HCT116 (cell line): ENCODE data around the gene KIF26A. TPM values are rescaled to one million over a fixed set of nuclear protein-coding genes. Genes with fewer than 3 reads are reported as not detected.

Experiments used
- ATAC-seq: fragments of 200-7000 bp; cut with Tn5 transposase; 2 replicates; pipeline ENCODE4 v1.9.1; 2020; ENCODE audit warnings: mild to moderate bottlenecking, moderate library complexity
- BruUV-seq: library from RNA; stranded (reverse); fragments of 400-500 nt; replicated peaks from 2 replicates; lab custom pipeline; 2021; lab: Mats Ljungman, UMichigan
- CTCF ChIA-PET: fragments of 300-600 bp; sonication (Branson Sonifier 250); formaldehyde crosslinking; loops from one replicate; lab custom pipeline; 2021; ENCODE audit warnings: antibody characterized with exemption; lab: Charles Lee
- POLR2A ChIA-PET: fragments of 300-600, 350-600 bp; sonication (Branson Sonifier 250); formaldehyde crosslinking; loops from one replicate; lab custom pipeline; 2021; ENCODE audit warnings: antibody characterized with exemption; lab: Charles Lee
- RAD21 ChIA-PET, 2 experiments: fragments of 300-600 bp; sonication (Branson Sonifier 250); formaldehyde crosslinking; loops; one replicate each; lab custom pipeline; 2023; ENCODE audit warnings: low total read pairs in 2 of 2; ENCODE audit not compliant: uncharacterized antibody in 2 of 2, unreplicated experiment in 2 of 2, low non-redundant PET in 1 of 2; lab: Charles Lee
- DNase-seq: peaks from one replicate; pipeline ENCODE4 v3.0.0-alpha.2; 2010; ENCODE audit warnings: low read depth, low spot score
- H2AFZ ChIP-seq: fragments of 200-600 bp; shearing (Covaris generic), sonication (generic); 2 replicates; pipeline ENCODE4 v1.6.1; 2017; ENCODE audit warnings: low read depth, mixed run types, mixed read lengths, antibody characterized with exemption, low read length; ENCODE audit not compliant: poor library complexity, severe bottlenecking
- H3K27ac ChIP-seq: 2 replicates; pipeline ENCODE4 v1.5.1; 2012; ENCODE audit warnings: low read depth, low read length
- H3K27me3 ChIP-seq: fragments of 200-600 bp; sonication (generic); 2 replicates; pipeline ENCODE4 v1.6.1; 2016; ENCODE audit warnings: mixed run types, low read length, mixed read lengths; ENCODE audit not compliant: insufficient read depth
- H3K36me3 ChIP-seq, 2 experiments: fragments of 200-500 bp in 1 of 2; fragments of 200-600 bp in 1 of 2; sonication (Bioruptor generic) in 1 of 2; sonication (generic) in 1 of 2; 2 replicates each; pipeline versions ENCODE4 v1.5.1 to v1.6.1; 2014 to 2016; ENCODE audit warnings: low read length in 2 of 2, inconsistent platforms in 1 of 2, mixed read lengths in 1 of 2, mixed run types in 1 of 2; ENCODE audit not compliant: insufficient read depth in 2 of 2, control insufficient read depth in 1 of 2
- H3K4me1 ChIP-seq, 2 experiments: fragments of 200-600 bp in 1 of 2; sonication (generic) in 1 of 2; 2 replicates each; pipeline versions ENCODE4 v1.5.1 to v1.6.1; 2012 to 2017; ENCODE audit warnings: low read length in 2 of 2, inconsistent platforms in 1 of 2, mild to moderate bottlenecking in 1 of 2, mixed read lengths in 1 of 2, mixed run types in 1 of 2, moderate library complexity in 1 of 2; ENCODE audit not compliant: insufficient read depth in 2 of 2, control insufficient read depth in 1 of 2
- H3K4me2 ChIP-seq: fragments of 200-600 bp; sonication (generic); 2 replicates; pipeline ENCODE4 v1.6.1; 2017; ENCODE audit warnings: mixed run types, low read length, mixed read lengths
- H3K4me3 ChIP-seq, 2 experiments: fragments of 200-600 bp in 1 of 2; sonication (generic) in 1 of 2; replicated peaks in 1 of 2; 2 replicates each; pipeline ENCODE4 v1.5.1; 2011 to 2016; ENCODE audit warnings: low read length in 2 of 2, control low read depth in 1 of 2, low read depth in 1 of 2, mild to moderate bottlenecking in 1 of 2, mixed read lengths in 1 of 2, mixed run types in 1 of 2
- H3K79me2 ChIP-seq: fragments of 200-600 bp; sonication (generic); 2 replicates; pipeline ENCODE4 v1.6.1; 2017; ENCODE audit warnings: mild to moderate bottlenecking, mixed run types, low read length, moderate library complexity, mixed read lengths; ENCODE audit not compliant: insufficient read depth
- H3K9ac ChIP-seq: fragments of 200-600 bp; sonication (generic); 2 replicates; pipeline ENCODE4 v1.6.1; 2016; ENCODE audit warnings: low read length, mixed read lengths
- H3K9me2 ChIP-seq: fragments of 200-600 bp; sonication (generic), shearing (Covaris generic); 2 replicates; pipeline ENCODE4 v1.6.1; 2017; ENCODE audit warnings: mixed run types, mild to moderate bottlenecking, moderate library complexity; ENCODE audit not compliant: insufficient read depth
- H3K9me3 ChIP-seq, 2 experiments: fragments of 200-500 bp in 1 of 2; fragments of 200-600 bp in 1 of 2; sonication (Bioruptor generic) in 1 of 2; sonication (generic) in 1 of 2; 2 replicates each; pipeline ENCODE4 v1.6.1; 2014 to 2017; ENCODE audit warnings: low read length in 2 of 2, mixed read lengths in 2 of 2, inconsistent platforms in 1 of 2, low read depth in 1 of 2, mild to moderate bottlenecking in 1 of 2, mixed run types in 1 of 2, moderate library complexity in 1 of 2; ENCODE audit not compliant: control insufficient read depth in 1 of 2, insufficient read depth in 1 of 2
- H4K20me1 ChIP-seq: fragments of 200-600 bp; sonication (generic), shearing (Covaris generic); 2 replicates; pipeline ENCODE4 v1.6.1; 2017; ENCODE audit warnings: mixed run types, mild to moderate bottlenecking, moderate library complexity; ENCODE audit not compliant: insufficient read depth
- CEBPB ChIP-seq: IDR thresholded peaks from 2 replicates; pipeline ENCODE4 v1.6.1; 2012; ENCODE audit warnings: low read depth
- EGR1 ChIP-seq: IDR thresholded peaks from 2 replicates; pipeline ENCODE4 v1.6.1; 2012; ENCODE audit warnings: low read depth
- JUND ChIP-seq: IDR thresholded peaks from 2 replicates; pipeline ENCODE4 v1.6.1; 2012
- POLR2A ChIP-seq: IDR thresholded peaks from 2 replicates; pipeline ENCODE4 v1.7.0; 2011; ENCODE audit warnings: borderline replicate concordance; ENCODE audit not compliant: insufficient read depth, insufficient read length; ENCODE audit errors: extremely low read depth
- POLR2AphosphoS5 ChIP-seq: IDR thresholded peaks from 2 replicates; pipeline ENCODE4 v1.6.1; 2011; ENCODE audit warnings: mild to moderate bottlenecking, low read depth, low read length, moderate library complexity
- intact Hi-C: fragments of 100-400 bp; cut with micrococcal nuclease; formaldehyde crosslinking; loops from 2 replicates; pipeline ENCODE4 v1.10.0; 2022
- total RNA-seq: library from RNA; stranded (reverse); gene quantifications from one replicate; pipeline ENCODE4 v1.2.1, GENCODE V29; 2021; ENCODE audit not compliant: unreplicated experiment
- TF ChIP-seq, protein P1 (sequence below): IDR thresholded peaks from 2 replicates; pipeline ENCODE4 v1.6.1; 2012
- TF ChIP-seq, protein P2 (sequence below): IDR thresholded peaks from 2 replicates; pipeline ENCODE4 v1.6.1; 2011; ENCODE audit warnings: mild to moderate bottlenecking, low read length, moderate library complexity; ENCODE audit not compliant: insufficient replicate concordance; ENCODE audit errors: extremely low read depth
- TF ChIP-seq, protein P3 (sequence below), 3 experiments: fragments of 200-600 bp in 1 of 3; sonication (generic) in 1 of 3; IDR thresholded peaks in 2 of 3; conservative IDR thresholded peaks in 1 of 3; 2 replicates each; pipeline ENCODE4 v1.5.1; 2012 to 2017; ENCODE audit warnings: low read depth in 2 of 3, low read length in 2 of 3, antibody characterized with exemption in 1 of 3, borderline replicate concordance in 1 of 3, control low read depth in 1 of 3, mild to moderate bottlenecking in 1 of 3, mixed read lengths in 1 of 3, mixed run types in 1 of 3, moderate library complexity in 1 of 3; ENCODE audit not compliant: insufficient read depth in 1 of 3
- TF ChIP-seq, protein P4 (sequence below): IDR thresholded peaks from 2 replicates; pipeline ENCODE4 v1.6.1; 2012; ENCODE audit warnings: low read depth

Gene KIF26A
- total RNA-seq, 1 experiment from 2014 or later, result 10.2 TPM

DNA sequence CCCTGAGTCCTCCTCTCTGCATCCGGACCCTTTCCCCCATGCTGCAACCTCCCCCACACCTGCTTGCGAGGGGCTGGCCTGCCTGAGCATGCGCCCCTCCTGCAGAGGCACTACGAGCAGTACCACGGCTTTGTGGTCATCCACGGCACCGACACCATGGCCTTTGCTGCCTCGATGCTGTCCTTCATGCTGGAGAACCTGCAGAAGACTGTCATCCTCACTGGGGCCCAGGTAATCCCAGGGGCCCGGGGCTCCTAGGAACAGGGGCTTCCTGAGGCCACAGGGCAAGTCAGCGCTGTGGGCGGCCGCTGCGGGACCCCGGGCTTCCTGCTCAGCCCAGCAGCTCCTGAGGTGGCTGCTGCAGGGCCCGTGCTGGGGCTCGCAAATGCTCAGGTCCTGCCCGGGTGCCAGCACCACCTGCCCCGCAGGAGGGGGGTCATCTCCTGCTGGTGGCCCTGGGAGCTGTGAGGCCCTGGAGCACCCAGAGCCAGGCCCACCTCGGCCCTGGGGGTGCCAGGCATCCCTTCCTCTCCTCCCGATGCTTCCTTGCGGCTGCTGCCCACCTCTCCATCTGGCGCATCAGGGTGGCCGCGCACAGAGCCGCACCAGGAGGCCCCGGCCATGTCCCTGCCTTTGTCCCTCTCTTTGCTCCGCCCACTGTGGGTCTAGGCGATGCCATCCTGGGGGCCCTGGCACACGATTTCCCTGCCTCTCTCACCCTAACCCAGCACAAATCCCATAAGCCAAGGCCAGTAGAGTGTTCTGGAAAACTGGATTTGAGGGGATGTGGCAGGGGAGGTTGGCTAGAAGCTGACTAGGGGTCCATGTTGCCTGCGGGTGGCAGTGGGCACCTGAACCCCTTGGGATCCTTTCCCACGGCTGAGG is 42.7 kb upstream of the KIF26A start:
- ChIA-PET POLR2A (no interaction called here), CTCF (interaction anchor here (1.3 to 1.9 kb wide), 5 partner anchors 13 to 33 kb away, joined by 4 to 11 read pairs (median 8); no protein-coding TSS in a partner anchor), RAD21 (no interaction called here)
- peaks cover 8 to 18% of the 10 kb centered on the region in 2 experiments for H3K4me1 ChIP-seq
- no peak overlapping the region for H3K9ac ChIP-seq
- no peak overlapping the region for H3K27ac ChIP-seq
- H2AFZ ChIP-seq, result no peak overlapping the region
- H4K20me1 ChIP-seq, result no peaks in the 10 kb centered on the region
- no peaks in the 10 kb centered on the region for H3K9me2 ChIP-seq
- no peak overlapping the region for H3K4me3 ChIP-seq
- ATAC-seq (no peak), DNase-seq (no peak)
- no peaks in the 10 kb centered on the region for H3K27me3 ChIP-seq
- TF ChIP-seq EGR1 (no peak), CEBPB (no peak)
- TF ChIP-seq, protein P1, sequence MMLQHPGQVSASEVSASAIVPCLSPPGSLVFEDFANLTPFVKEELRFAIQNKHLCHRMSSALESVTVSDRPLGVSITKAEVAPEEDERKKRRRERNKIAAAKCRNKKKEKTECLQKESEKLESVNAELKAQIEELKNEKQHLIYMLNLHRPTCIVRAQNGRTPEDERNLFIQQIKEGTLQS, result no peak
- intact Hi-C loops, result no loop called here
- H3K36me3 ChIP-seq, result no peaks in the 10 kb centered on the region
- H3K4me2 ChIP-seq, result no peak overlapping the region
- H3K9me3 ChIP-seq, result no peaks in the 10 kb centered on the region
- BruUV-seq, result no TSS peak
- no peaks in the 10 kb centered on the region for H3K79me2 ChIP-seq

DNA sequence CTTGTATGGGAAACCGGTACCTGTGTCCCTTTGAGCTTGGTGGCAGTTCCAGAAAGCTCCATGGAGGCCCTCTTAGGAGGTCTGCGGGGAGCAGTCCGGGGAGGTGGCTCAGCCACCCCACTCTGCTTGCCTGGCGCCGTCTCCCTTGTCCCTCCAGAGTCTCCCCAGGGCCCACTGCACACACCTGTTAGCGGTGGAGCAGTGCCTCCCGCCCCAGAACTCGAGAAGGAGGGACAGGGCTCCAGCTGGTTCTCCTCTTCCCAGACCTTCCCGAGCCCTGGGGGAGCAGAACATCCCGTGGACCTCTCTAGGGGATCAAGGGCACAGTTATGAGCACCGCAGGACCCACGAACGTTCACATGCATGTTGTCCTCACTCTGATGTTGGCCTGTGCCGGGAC is 42.1 kb upstream of the KIF26A start:
- ChIA-PET RAD21 (no interaction called here), POLR2A (no interaction called here), CTCF (interaction anchor here (1.0 to 1.9 kb wide), 4 partner anchors 19 to 33 kb away, joined by 3 to 8 read pairs (median 4); no protein-coding TSS in a partner anchor)
- Histone ChIP-seq H3K36me3 (no peaks in the 10 kb centered on the region), H3K27me3 (no peaks in the 10 kb centered on the region), H4K20me1 (no peaks in the 10 kb centered on the region), H3K9me3 (no peaks in the 10 kb centered on the region), H3K4me3 (no peak overlapping the region), H3K4me1 (peaks cover 14 to 24% of the 10 kb centered on the region in 2 experiments), H3K4me2 (no peak overlapping the region), H2AFZ (no peak overlapping the region), H3K9me2 (no peaks in the 10 kb centered on the region), H3K27ac (no peak overlapping the region), H3K9ac (no peak overlapping the region), H3K79me2 (no peaks in the 10 kb centered on the region)
- ATAC-seq, result no peak
- intact Hi-C loops, result no loop called here
- no TSS peak for BruUV-seq
- DNase-seq, result no peak
- TF ChIP-seq JUND (no peak), POLR2A (no peak), CEBPB (no peak), POLR2AphosphoS5 (no peak)
- TF ChIP-seq, protein P2, sequence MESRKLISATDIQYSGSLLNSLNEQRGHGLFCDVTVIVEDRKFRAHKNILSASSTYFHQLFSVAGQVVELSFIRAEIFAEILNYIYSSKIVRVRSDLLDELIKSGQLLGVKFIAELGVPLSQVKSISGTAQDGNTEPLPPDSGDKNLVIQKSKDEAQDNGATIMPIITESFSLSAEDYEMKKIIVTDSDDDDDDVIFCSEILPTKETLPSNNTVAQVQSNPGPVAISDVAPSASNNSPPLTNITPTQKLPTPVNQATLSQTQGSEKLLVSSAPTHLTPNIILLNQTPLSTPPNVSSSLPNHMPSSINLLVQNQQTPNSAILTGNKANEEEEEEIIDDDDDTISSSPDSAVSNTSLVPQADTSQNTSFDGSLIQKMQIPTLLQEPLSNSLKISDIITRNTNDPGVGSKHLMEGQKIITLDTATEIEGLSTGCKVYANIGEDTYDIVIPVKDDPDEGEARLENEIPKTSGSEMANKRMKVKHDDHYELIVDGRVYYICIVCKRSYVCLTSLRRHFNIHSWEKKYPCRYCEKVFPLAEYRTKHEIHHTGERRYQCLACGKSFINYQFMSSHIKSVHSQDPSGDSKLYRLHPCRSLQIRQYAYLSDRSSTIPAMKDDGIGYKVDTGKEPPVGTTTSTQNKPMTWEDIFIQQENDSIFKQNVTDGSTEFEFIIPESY, result no peak
- TF ChIP-seq, protein P3, sequence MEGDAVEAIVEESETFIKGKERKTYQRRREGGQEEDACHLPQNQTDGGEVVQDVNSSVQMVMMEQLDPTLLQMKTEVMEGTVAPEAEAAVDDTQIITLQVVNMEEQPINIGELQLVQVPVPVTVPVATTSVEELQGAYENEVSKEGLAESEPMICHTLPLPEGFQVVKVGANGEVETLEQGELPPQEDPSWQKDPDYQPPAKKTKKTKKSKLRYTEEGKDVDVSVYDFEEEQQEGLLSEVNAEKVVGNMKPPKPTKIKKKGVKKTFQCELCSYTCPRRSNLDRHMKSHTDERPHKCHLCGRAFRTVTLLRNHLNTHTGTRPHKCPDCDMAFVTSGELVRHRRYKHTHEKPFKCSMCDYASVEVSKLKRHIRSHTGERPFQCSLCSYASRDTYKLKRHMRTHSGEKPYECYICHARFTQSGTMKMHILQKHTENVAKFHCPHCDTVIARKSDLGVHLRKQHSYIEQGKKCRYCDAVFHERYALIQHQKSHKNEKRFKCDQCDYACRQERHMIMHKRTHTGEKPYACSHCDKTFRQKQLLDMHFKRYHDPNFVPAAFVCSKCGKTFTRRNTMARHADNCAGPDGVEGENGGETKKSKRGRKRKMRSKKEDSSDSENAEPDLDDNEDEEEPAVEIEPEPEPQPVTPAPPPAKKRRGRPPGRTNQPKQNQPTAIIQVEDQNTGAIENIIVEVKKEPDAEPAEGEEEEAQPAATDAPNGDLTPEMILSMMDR (IDR thresholded peaks at IDR 0.05 in 2 of 3, conservative IDR thresholded peaks at IDR 0.05 in 1 of 3; ENCODE audit: borderline replicate concordance in 1 of 3, insufficient read depth in 1 of 3, low read depth in 2 of 3, low read length in 2 of 3), result no peak
- TF ChIP-seq, protein P4, sequence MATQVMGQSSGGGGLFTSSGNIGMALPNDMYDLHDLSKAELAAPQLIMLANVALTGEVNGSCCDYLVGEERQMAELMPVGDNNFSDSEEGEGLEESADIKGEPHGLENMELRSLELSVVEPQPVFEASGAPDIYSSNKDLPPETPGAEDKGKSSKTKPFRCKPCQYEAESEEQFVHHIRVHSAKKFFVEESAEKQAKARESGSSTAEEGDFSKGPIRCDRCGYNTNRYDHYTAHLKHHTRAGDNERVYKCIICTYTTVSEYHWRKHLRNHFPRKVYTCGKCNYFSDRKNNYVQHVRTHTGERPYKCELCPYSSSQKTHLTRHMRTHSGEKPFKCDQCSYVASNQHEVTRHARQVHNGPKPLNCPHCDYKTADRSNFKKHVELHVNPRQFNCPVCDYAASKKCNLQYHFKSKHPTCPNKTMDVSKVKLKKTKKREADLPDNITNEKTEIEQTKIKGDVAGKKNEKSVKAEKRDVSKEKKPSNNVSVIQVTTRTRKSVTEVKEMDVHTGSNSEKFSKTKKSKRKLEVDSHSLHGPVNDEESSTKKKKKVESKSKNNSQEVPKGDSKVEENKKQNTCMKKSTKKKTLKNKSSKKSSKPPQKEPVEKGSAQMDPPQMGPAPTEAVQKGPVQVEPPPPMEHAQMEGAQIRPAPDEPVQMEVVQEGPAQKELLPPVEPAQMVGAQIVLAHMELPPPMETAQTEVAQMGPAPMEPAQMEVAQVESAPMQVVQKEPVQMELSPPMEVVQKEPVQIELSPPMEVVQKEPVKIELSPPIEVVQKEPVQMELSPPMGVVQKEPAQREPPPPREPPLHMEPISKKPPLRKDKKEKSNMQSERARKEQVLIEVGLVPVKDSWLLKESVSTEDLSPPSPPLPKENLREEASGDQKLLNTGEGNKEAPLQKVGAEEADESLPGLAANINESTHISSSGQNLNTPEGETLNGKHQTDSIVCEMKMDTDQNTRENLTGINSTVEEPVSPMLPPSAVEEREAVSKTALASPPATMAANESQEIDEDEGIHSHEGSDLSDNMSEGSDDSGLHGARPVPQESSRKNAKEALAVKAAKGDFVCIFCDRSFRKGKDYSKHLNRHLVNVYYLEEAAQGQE, result no peak
